A673 (cell line): ENCODE results near the gene AGAP1. TPM values are rescaled to one million over a fixed set of nuclear protein-coding genes. Genes with fewer than 3 reads are reported as not detected.

Experiments
- BruUV-seq: library from RNA; stranded (reverse); fragments of 400-500 nt; replicated peaks from 2 replicates; lab custom pipeline; 2021; lab: Mats Ljungman, UMichigan
- CTCF ChIA-PET: fragments of 300-600 bp; sonication (Branson Sonifier 250); formaldehyde crosslinking; loops from one replicate; lab custom pipeline; 2022; ENCODE audit warnings: antibody characterized with exemption; lab: Charles Lee
- POLR2A ChIA-PET: fragments of 300-600 bp; sonication (Branson Sonifier 250); formaldehyde crosslinking; loops from one replicate; lab custom pipeline; 2022; ENCODE audit warnings: antibody characterized with exemption; ENCODE audit not compliant: low non-redundant PET; lab: Charles Lee
- DNase-seq: peaks from one replicate; pipeline ENCODE4 v3.0.0-alpha.2; 2015; ENCODE audit warnings: low spot score
- H3K27ac ChIP-seq: fragments of 200-600 bp; sonication (generic); 2 replicates; pipeline ENCODE4 v1.5.1; 2016; ENCODE audit warnings: mixed run types, low read depth, mild to moderate bottlenecking, mixed read lengths, antibody characterized with exemption, low read length; ENCODE audit not compliant: poor library complexity, severe bottlenecking
- H3K27me3 ChIP-seq: fragments of 200-600 bp; sonication (generic); replicated peaks from 2 replicates; pipeline ENCODE4 v1.6.1; 2017; ENCODE audit warnings: mixed run types, low read depth, mild to moderate bottlenecking, mixed read lengths, antibody characterized with exemption, low read length; ENCODE audit not compliant: insufficient read depth, poor library complexity
- H3K36me3 ChIP-seq: fragments of 200-600 bp; sonication (generic); 2 replicates; pipeline ENCODE4 v1.6.1; 2016; ENCODE audit warnings: mixed run types, mild to moderate bottlenecking, mixed read lengths, antibody characterized with exemption, low read length; ENCODE audit not compliant: insufficient read depth, poor library complexity, severe bottlenecking
- H3K4me1 ChIP-seq: fragments of 200-600 bp; sonication (generic); 2 replicates; pipeline ENCODE4 v1.6.1; 2017; ENCODE audit warnings: mixed run types, mild to moderate bottlenecking, mixed read lengths, antibody characterized with exemption, low read length; ENCODE audit not compliant: insufficient read depth, poor library complexity, severe bottlenecking
- H3K4me3 ChIP-seq: fragments of 200-600 bp; sonication (generic); 2 replicates; pipeline ENCODE4 v1.5.1; 2016; ENCODE audit warnings: low read depth, mixed run types, mild to moderate bottlenecking, mixed read lengths, low read length; ENCODE audit not compliant: poor library complexity, severe bottlenecking
- H3K9me3 ChIP-seq: fragments of 200-600 bp; sonication (generic); 2 replicates; pipeline ENCODE4 v1.6.1; 2016; ENCODE audit warnings: mixed run types, low read depth, mild to moderate bottlenecking, mixed read lengths, antibody characterized with exemption, low read length; ENCODE audit not compliant: poor library complexity, severe bottlenecking
- EZH2 ChIP-seq: fragments of 200-600 bp; sonication (generic); IDR thresholded peaks from 2 replicates; pipeline ENCODE4 v1.6.1; 2017; ENCODE audit warnings: borderline replicate concordance, low read depth, mild to moderate bottlenecking, mixed read lengths, antibody characterized with exemption, low read length; ENCODE audit not compliant: poor library complexity, severe bottlenecking
- intact Hi-C: fragments of 100-400 bp; cut with micrococcal nuclease; formaldehyde crosslinking; loops from one replicate; pipeline ENCODE4 v1.10.0; 2022; ENCODE audit not compliant: unreplicated experiment
- total RNA-seq: library from RNA; stranded (reverse); gene quantifications from 2 replicates; pipeline ENCODE4 v1.2.3, GENCODE V29; 2021
- TF ChIP-seq, protein P1 (sequence below): fragments of 300-800, 200-600 bp; sonication (generic); conservative IDR thresholded peaks from 2 replicates; pipeline ENCODE4 v1.5.1; 2017; ENCODE audit warnings: low read depth, mild to moderate bottlenecking, antibody characterized with exemption, low read length, moderate library complexity, mixed read lengths

The AGAP1 gene
- total RNA-seq, 1 experiment from 2014 or later = 25.3 TPM

DNA sequence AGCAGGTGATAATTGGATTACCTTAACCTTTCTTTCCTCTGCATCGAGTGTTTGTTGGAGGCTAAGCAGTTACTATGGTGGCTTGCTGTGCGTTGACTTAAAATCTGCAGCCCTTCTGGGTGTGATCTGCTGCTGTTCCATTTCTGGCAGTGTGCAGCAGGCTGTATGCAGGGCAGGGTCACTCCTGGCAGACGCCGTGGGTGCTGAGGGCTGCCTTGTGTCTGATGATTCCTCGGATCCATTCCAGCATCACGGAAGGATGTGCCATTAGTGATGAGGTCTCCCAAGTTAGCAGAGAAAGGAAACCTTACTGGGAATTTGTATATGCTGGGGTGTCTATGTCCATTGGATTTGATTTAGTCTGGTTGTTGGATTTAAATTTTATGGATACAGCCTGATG lies 310.8 kb downstream of the AGAP1 start:
- POLR2A ChIA-PET = no interaction called here
- CTCF ChIA-PET = no interaction called here
- Histone ChIP-seq H3K27ac (no peak overlapping the region), H3K9me3 (no peaks in the 10 kb centered on the region), H3K27me3 (no peaks in the 10 kb centered on the region), H3K36me3 (peaks cover 5% of the 10 kb centered on the region), H3K4me1 (no peaks in the 10 kb centered on the region), H3K4me3 (no peak overlapping the region)
- TF ChIP-seq, protein P1, sequence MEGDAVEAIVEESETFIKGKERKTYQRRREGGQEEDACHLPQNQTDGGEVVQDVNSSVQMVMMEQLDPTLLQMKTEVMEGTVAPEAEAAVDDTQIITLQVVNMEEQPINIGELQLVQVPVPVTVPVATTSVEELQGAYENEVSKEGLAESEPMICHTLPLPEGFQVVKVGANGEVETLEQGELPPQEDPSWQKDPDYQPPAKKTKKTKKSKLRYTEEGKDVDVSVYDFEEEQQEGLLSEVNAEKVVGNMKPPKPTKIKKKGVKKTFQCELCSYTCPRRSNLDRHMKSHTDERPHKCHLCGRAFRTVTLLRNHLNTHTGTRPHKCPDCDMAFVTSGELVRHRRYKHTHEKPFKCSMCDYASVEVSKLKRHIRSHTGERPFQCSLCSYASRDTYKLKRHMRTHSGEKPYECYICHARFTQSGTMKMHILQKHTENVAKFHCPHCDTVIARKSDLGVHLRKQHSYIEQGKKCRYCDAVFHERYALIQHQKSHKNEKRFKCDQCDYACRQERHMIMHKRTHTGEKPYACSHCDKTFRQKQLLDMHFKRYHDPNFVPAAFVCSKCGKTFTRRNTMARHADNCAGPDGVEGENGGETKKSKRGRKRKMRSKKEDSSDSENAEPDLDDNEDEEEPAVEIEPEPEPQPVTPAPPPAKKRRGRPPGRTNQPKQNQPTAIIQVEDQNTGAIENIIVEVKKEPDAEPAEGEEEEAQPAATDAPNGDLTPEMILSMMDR = no peak
- TF ChIP-seq EZH2 = no peak
- intact Hi-C loops = no loop called here
- DNase-seq = no peak
- BruUV-seq = no TSS peak

DNA sequence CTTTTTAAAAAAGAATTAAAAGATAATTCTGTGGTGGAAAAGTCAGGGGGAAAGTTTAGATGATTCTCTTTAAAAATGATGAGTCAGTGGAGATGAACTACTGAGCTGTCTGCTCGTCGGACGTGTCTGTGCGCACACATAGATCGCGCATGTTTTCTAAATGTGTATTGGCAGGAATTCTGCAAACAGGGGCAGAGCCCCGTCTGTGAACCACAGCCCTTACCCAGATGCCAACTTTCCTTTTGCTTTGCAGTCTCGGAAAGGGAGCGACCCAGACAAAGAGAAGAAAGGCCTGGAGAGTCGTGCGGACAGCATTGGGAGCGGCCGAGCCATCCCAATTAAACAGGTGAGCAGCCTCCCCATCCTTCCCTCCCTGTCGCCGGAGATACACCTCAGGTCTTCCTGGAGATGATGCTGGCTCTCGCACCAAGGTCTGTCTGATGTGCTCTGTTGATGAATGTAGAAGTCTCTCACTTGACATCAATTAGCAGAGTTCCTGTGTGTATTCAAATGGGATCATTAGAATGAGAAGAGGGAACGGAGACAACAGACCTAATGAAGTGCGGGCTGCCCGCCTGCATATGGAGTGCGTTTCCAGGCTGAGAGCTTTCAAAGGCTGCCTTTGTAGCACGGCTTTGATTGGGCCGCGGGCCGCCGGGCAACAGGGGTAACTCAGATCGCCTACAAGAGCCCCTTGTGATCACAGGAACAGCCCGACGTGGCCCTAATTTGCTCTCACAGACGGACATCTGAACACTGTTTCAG lies 313.3 kb downstream of the AGAP1 start:
- no peak overlapping the region for H3K27ac ChIP-seq
- no TSS peak for BruUV-seq
- H3K27me3 ChIP-seq = no peaks in the 10 kb centered on the region
- H3K4me3 ChIP-seq = no peak overlapping the region
- no peak for DNase-seq
- H3K4me1 ChIP-seq = no peaks in the 10 kb centered on the region
- TF ChIP-seq, protein P1 = no peak
- no peak for TF ChIP-seq EZH2
- H3K36me3 ChIP-seq = peaks cover 4% of the 10 kb centered on the region
- ChIA-PET CTCF (no interaction called here), POLR2A (no interaction called here)
- intact Hi-C loops = no loop called here
- H3K9me3 ChIP-seq = no peaks in the 10 kb centered on the region

DNA sequence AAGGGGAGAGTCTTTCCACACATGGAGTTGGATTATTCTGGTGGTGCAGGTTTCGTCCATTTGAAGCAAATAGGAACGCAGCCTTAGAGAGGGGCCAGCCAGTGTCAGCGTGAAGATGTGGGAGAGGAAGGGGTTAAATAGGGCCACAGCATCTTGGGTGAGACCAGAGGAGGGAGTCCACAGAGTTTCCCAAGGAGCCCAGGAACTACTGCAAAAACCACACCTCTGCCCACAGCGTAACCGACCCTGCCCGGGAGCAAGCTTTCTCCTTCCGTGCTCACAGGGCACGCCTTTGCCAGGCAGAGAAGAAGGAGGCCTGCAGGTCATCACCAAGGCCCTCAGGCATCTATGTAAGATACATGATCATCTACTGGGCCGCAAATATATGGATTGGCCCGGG lies 314.5 kb downstream of the AGAP1 start:
- no peak for DNase-seq
- CTCF ChIA-PET = no interaction called here
- TF ChIP-seq, protein P1 = no peak
- no peak for TF ChIP-seq EZH2
- Histone ChIP-seq H3K27ac (no peak overlapping the region), H3K4me3 (no peak overlapping the region), H3K4me1 (no peaks in the 10 kb centered on the region), H3K27me3 (no peaks in the 10 kb centered on the region), H3K9me3 (no peaks in the 10 kb centered on the region), H3K36me3 (peaks cover 4% of the 10 kb centered on the region)
- POLR2A ChIA-PET = no interaction called here
- intact Hi-C loops = no loop called here
- no TSS peak for BruUV-seq
